ENCODE results near the gene DHX32. TPM values are rescaled to one million over a fixed set of nuclear protein-coding genes. Genes with fewer than 3 reads are reported as not detected.
A peak's percentile ranks its signal among the peaks of the same experiment; 100 is the strongest.

Gene DHX32
- total RNA-seq, 2 donors from 2014 or later, result 25.2 to 35.6 TPM

DNA sequence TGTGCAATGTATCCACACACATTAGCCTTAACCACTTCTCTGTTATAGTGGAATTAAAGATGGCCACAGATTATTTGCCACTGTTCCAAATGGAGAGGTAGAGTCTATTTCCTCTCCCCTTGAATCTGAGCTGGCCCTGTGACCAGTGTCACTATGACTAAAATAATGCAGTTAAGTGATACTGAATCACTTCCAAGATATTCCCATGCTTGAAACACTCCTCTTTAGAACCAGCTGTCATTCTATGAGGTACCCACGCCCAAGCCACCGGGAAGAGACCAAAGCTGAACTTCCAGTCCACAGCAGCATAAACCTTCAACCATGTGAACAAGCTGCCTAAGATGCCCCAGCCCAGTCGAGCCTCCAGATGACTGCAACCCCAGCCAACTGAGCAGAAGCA lies 2.1 kb upstream of the DHX32 start:
- no peaks in the 10 kb centered on the region for H3K9me3 ChIP-seq
- H3K4me1 ChIP-seq, result peaks cover 57% of the 10 kb centered on the region
- 81 to 92% methylated on average over 3 of the region's 3 CpGs for whole genome bisulfite sequencing, 2 donors
- H3K27me3 ChIP-seq, result no peaks in the 10 kb centered on the region
- H3K36me3 ChIP-seq (replicated peaks in 1 of 2; ENCODE audit: insufficient read depth in 1 of 2, low read depth in 2 of 2), result no peaks in the 10 kb centered on the region
- ATAC-seq (no peak), DNase-seq (no peak)
- intact Hi-C loops (cut with DNase I), result no loop called here
- peak overlapping the region in 2 of 4 donors; percentile 27 to 33 for H3K27ac ChIP-seq
- TF ChIP-seq, protein P1, sequence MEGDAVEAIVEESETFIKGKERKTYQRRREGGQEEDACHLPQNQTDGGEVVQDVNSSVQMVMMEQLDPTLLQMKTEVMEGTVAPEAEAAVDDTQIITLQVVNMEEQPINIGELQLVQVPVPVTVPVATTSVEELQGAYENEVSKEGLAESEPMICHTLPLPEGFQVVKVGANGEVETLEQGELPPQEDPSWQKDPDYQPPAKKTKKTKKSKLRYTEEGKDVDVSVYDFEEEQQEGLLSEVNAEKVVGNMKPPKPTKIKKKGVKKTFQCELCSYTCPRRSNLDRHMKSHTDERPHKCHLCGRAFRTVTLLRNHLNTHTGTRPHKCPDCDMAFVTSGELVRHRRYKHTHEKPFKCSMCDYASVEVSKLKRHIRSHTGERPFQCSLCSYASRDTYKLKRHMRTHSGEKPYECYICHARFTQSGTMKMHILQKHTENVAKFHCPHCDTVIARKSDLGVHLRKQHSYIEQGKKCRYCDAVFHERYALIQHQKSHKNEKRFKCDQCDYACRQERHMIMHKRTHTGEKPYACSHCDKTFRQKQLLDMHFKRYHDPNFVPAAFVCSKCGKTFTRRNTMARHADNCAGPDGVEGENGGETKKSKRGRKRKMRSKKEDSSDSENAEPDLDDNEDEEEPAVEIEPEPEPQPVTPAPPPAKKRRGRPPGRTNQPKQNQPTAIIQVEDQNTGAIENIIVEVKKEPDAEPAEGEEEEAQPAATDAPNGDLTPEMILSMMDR (IDR thresholded peaks at IDR 0.05), result no peak
- no peak for TF ChIP-seq POLR2A (IDR thresholded peaks at IDR 0.05)
- no peak overlapping the region for H3K4me3 ChIP-seq

- 10 to 20% methylated on average over 1 of the region's 1 CpG for WGBS, 2 donors
- DNase-seq (no peak), ATAC-seq (peak; percentile 50)
- Histone ChIP-seq H3K36me3 (replicated peaks in 1 of 2; ENCODE audit: insufficient read depth in 1 of 2, low read depth in 2 of 2) (no peaks in the 10 kb centered on the region), H3K4me3 (no peak overlapping the region), H3K4me1 (peaks cover 57% of the 10 kb centered on the region), H3K9me3 (no peaks in the 10 kb centered on the region), H3K27me3 (no peaks in the 10 kb centered on the region), H3K27ac (peak overlapping the region in 3 of 4 donors; percentile 28 to 53 (median 33))
- TF ChIP-seq POLR2A (IDR thresholded peaks at IDR 0.05), result no peak
- TF ChIP-seq, protein P1 (IDR thresholded peaks at IDR 0.05), result no peak
- intact Hi-C loops (cut with DNase I), result no loop called here
These were observed 1.5 kb upstream of the DHX32 start for GRCh38 chr10:125882596-125882995.

DNA sequence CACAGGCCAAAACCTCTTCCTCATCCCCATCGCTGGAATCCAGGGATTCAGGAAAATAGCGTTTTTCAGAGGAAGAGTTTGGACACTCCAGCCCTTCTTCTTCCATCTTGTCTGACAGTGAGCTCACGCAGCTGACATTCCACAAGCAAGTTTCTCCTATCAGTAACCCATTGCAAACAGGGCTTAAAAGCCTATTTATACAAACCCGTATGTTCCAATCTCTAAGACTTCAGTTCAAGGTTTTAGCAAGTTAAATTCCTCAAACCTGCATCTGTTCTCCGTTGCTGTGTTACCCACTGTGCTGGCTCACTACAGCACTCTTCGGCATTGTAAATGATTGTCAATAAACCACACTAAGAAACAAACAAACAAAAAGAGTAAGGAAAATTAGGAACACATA lies 373 bp downstream of the DHX32 start:
- intact Hi-C loops (cut with DNase I), result no loop called here
- no peak for DNase-seq
- H3K27ac ChIP-seq, result peak overlapping the region; percentile 2 to 41 (median 34)
- H3K36me3 ChIP-seq (replicated peaks in 1 of 2; ENCODE audit: insufficient read depth in 1 of 2, low read depth in 2 of 2), result no peaks in the 10 kb centered on the region
- WGBS, 2 donors, result 21 to 33% methylated on average over 6 of the region's 6 CpGs
- ATAC-seq, result peak; percentile 17
- peaks cover 52% of the 10 kb centered on the region for H3K4me1 ChIP-seq
- H3K4me3 ChIP-seq, result no peak overlapping the region
- TF ChIP-seq POLR2A (IDR thresholded peaks at IDR 0.05), result no peak
- TF ChIP-seq, protein P1 (IDR thresholded peaks at IDR 0.05), result no peak
- H3K9me3 ChIP-seq, result no peaks in the 10 kb centered on the region
- H3K27me3 ChIP-seq, result no peaks in the 10 kb centered on the region

GRCh38 chr10:125878957-125879835 lies 1.9 kb downstream of the DHX32 start:
- DNase-seq (peak; percentile 32 to 59 (median 48)), ATAC-seq (peak; percentile 84)
- Histone ChIP-seq H3K36me3 (replicated peaks in 1 of 2; ENCODE audit: insufficient read depth in 1 of 2, low read depth in 2 of 2) (peaks cover 0 to 4% of the 10 kb centered on the region in 2 donors), H3K27ac (peak overlapping the region in 3 of 4 donors; percentile 41 to 68 (median 67)), H3K9me3 (no peaks in the 10 kb centered on the region), H3K4me3 (no peak overlapping the region), H3K4me1 (peaks cover 52% of the 10 kb centered on the region), H3K27me3 (no peaks in the 10 kb centered on the region)
- intact Hi-C loops (cut with DNase I), result no loop called here
- whole genome bisulfite sequencing, 2 donors, result 66 to 73% methylated on average over 11 of the region's 11 CpGs
- TF ChIP-seq POLR2A (IDR thresholded peaks at IDR 0.05), result no peak
- TF ChIP-seq, protein P1 (IDR thresholded peaks at IDR 0.05), result no peak
